ENCODE data around the gene SSR1.

DNA sequence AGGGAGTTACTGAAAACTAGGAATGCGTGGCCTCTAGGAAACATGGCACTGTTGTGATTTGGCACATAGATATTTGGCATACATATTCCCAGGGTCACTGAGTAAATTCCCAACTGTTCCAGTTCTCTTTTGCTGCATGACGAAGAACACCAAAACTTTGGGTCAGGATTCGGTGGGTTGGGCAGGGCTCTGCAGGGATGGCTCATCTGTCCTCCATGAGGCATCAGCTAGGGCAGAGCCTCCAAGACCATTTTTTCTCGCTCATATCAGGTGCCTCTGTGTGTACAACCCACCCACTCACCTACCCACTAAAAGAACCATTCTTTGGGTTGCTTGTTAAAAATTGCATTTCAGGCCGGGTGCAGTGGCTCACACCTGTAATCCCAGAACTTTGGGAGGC, 57.1 kb downstream of the SSR1 start:
- TF ChIP-seq, protein P1, sequence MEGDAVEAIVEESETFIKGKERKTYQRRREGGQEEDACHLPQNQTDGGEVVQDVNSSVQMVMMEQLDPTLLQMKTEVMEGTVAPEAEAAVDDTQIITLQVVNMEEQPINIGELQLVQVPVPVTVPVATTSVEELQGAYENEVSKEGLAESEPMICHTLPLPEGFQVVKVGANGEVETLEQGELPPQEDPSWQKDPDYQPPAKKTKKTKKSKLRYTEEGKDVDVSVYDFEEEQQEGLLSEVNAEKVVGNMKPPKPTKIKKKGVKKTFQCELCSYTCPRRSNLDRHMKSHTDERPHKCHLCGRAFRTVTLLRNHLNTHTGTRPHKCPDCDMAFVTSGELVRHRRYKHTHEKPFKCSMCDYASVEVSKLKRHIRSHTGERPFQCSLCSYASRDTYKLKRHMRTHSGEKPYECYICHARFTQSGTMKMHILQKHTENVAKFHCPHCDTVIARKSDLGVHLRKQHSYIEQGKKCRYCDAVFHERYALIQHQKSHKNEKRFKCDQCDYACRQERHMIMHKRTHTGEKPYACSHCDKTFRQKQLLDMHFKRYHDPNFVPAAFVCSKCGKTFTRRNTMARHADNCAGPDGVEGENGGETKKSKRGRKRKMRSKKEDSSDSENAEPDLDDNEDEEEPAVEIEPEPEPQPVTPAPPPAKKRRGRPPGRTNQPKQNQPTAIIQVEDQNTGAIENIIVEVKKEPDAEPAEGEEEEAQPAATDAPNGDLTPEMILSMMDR (IDR thresholded peaks at IDR 0.05) = no peak
- no peak for TF ChIP-seq POLR2A (IDR thresholded peaks at IDR 0.05)

All from right lobe of liver (tissue), 4 donors.